Gastrocnemius medialis (tissue), 4 donors: ENCODE measurements around the gene DUSP2. TPM values are rescaled to one million over a fixed set of nuclear protein-coding genes. Genes with fewer than 3 reads are reported as not detected.

Experiments used
- ATAC-seq, 2 donors: fragments of 150-250 bp; one replicate each; pipeline ENCODE4 v1.9.1; 2016
- DNase-seq, 2 donors: peaks; one replicate each; pipeline ENCODE4 v3.0.0-alpha.2; 2019
- H3K27ac ChIP-seq, 4 donors: fragments of 200-600 bp; sonication (generic); 1 replicate in 1 of 4; 2 replicates in 3 of 4; pipeline ENCODE4 v1.5.1; 2016 to 2018; ENCODE audit warnings: mild to moderate bottlenecking in 2 of 4, moderate library complexity in 1 of 4
- H3K27me3 ChIP-seq, 3 donors: fragments of 200-600 bp; sonication (generic) in 2 of 3; 1 replicate in 1 of 3; 2 replicates in 2 of 3; pipeline versions ENCODE4 v1.5.1 to v1.6.0; 2016 to 2019; ENCODE audit warnings: mild to moderate bottlenecking in 1 of 3, moderate library complexity in 1 of 3
- H3K36me3 ChIP-seq, 2 donors: fragments of 200-600 bp; sonication (generic) in 1 of 2; one replicate each; pipeline ENCODE4 v1.5.1; 2017 to 2018
- H3K4me1 ChIP-seq, 2 donors: fragments of 200-600 bp; sonication (generic) in 1 of 2; one replicate each; pipeline ENCODE4 v1.5.1; 2016 to 2017; ENCODE audit warnings: mild to moderate bottlenecking in 2 of 2
- H3K4me3 ChIP-seq, 4 donors: fragments of 200-600 bp; sonication (generic) in 3 of 4; 1 replicate in 1 of 4; 2 replicates in 3 of 4; pipeline ENCODE4 v1.5.1; 2016 to 2019; ENCODE audit warnings: mild to moderate bottlenecking in 2 of 4
- H3K9me3 ChIP-seq, 3 donors: fragments of 200-600 bp; sonication (generic) in 2 of 3; 1 replicate in 1 of 3; 2 replicates in 2 of 3; pipeline ENCODE4 v1.5.1; 2016 to 2019
- POLR2A ChIP-seq, 2 donors: fragments of 450-650 bp; IDR thresholded peaks; one replicate each; pipeline ENCODE4 v1.6.1; 2017; ENCODE audit warnings: antibody characterized with exemption in 2 of 2, mild to moderate bottlenecking in 2 of 2, moderate library complexity in 2 of 2
- in situ Hi-C, 4 donors: fragments of 200-750 bp; cut with MboI; loops; one replicate each; pipeline versions ENCODE4 v1.15.0 to v1.8.0; 2017; ENCODE audit warnings: low sequenced_read_pairs in 4 of 4
- intact Hi-C: fragments of 100-400 bp; cut with DNase I; formaldehyde crosslinking; loops from one replicate; pipeline ENCODE4 v1.15.1; 2023; ENCODE audit warnings: low total_unique reads
- total RNA-seq, 4 donors: library from RNA; depleted of rRNA; stranded (reverse); fragments of >200 nt; gene quantifications; one replicate each; pipeline versions ENCODE4 v1.1.0 to v1.2.3, GENCODE V29; 2016
- TF ChIP-seq, protein P1 (sequence below), 5 experiments: fragments of 450-650 bp in 3 of 5; fragments of 200-600 bp in 2 of 5; sonication (generic) in 2 of 5; IDR thresholded peaks in 4 of 5; conservative IDR thresholded peaks in 1 of 5; 1 replicate in 4 of 5; 2 replicates in 1 of 5; pipeline ENCODE4 v1.5.1; 2016 to 2019; ENCODE audit warnings: antibody characterized with exemption in 5 of 5, mild to moderate bottlenecking in 3 of 5, moderate library complexity in 3 of 5

Gene DUSP2
- total RNA-seq, 4 donors from 2014 or later, result 1.6 to 4.0 (median 2.9) TPM

DNA sequence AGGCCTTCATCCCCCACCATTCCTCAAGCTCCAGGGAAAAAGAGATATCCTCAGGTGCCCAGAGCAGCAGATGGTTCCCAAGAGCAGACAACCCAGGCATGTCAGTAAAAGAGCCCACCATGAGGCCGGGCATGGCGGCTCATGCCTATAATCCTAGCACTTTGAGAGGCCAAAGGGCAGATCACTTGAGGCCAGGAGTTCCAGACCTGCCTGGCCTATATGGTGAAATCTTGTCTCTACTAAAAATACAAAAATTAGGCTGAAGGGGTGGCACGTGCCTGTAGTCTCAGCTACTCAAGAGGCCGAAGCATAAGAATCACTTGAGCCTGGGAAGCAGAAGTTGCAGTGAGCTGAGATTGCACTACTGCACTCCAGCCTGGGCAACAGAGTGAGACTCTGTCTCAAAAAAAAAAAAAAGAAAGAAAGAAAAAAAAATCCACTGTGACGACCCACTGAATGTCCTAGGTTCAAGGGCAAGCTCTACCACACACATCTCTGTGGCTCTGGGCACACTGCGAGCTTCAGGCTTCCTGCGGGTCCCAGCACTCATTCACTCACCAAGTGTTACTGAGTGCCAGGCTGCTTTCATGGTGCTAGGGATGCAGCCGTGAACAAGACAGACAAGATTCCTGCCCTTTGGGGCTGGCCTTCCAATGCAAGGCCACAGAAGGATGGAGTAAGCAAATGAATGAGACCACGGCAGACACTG is 6.5 kb upstream of the DUSP2 start:
- in situ Hi-C loops, result no loop called here
- no peak overlapping the region for H3K27ac ChIP-seq
- DNase-seq (no peak), ATAC-seq (no peak)
- no peaks in the 10 kb centered on the region for H3K36me3 ChIP-seq
- intact Hi-C loops, result no loop called here
- H3K4me3 ChIP-seq, result no peak overlapping the region
- H3K27me3 ChIP-seq, result peaks cover 0 to under 1% (median 0%) of the 10 kb centered on the region in 3 donors
- TF ChIP-seq POLR2A (IDR thresholded peaks at IDR 0.05), result no peak
- TF ChIP-seq, protein P1, sequence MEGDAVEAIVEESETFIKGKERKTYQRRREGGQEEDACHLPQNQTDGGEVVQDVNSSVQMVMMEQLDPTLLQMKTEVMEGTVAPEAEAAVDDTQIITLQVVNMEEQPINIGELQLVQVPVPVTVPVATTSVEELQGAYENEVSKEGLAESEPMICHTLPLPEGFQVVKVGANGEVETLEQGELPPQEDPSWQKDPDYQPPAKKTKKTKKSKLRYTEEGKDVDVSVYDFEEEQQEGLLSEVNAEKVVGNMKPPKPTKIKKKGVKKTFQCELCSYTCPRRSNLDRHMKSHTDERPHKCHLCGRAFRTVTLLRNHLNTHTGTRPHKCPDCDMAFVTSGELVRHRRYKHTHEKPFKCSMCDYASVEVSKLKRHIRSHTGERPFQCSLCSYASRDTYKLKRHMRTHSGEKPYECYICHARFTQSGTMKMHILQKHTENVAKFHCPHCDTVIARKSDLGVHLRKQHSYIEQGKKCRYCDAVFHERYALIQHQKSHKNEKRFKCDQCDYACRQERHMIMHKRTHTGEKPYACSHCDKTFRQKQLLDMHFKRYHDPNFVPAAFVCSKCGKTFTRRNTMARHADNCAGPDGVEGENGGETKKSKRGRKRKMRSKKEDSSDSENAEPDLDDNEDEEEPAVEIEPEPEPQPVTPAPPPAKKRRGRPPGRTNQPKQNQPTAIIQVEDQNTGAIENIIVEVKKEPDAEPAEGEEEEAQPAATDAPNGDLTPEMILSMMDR (IDR thresholded peaks at IDR 0.05 in 4 of 5, conservative IDR thresholded peaks at IDR 0.05 in 1 of 5), result no peak
- no peaks in the 10 kb centered on the region for H3K4me1 ChIP-seq
- no peaks in the 10 kb centered on the region for H3K9me3 ChIP-seq

DNA sequence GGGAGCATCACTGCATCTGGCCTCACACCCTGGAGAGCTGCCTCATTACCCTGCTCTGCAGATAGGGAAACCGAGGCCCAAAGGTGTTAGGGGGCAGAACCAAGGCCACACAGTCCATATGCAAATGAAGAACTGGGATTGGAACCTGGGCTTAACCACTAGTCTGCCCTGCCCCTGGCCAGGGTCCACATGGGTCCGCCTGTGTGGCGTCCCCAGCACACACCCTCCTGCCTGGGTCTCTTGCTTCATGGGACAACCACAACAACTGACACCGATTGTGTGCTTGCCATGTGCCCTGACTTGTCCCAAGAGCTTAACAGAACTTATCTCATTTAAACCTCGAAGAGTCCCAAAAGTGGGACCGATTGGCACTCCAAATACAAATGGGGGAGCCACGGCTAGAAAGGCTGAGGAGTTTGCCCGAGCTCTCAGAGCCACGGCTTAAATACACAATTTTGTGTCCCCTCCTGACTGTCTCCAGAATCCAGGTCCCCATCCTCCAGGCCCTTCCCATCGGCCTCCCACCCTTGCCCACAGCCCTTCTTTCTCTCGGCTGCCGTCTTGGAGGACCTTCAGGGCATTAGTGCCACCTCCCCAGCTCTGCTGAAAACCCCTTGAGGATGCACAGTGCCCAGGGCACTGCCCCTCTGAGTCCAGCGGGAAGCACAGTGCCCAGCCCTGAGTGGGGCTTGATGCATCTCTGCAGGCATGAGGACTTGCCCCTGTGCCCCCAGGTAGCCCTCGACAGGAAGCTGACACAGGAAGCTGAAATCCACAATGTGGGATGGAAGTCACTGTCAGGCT is 5.8 kb upstream of the DUSP2 start:
- intact Hi-C loops, result no loop called here
- ATAC-seq (no peak), DNase-seq (peak in 1 of 2 donors; percentile 4)
- no peaks in the 10 kb centered on the region for H3K9me3 ChIP-seq
- in situ Hi-C loops, result no loop called here
- no peaks in the 10 kb centered on the region for H3K4me1 ChIP-seq
- no peak overlapping the region for H3K4me3 ChIP-seq
- no peak overlapping the region for H3K27ac ChIP-seq
- no peaks in the 10 kb centered on the region for H3K27me3 ChIP-seq
- no peak for TF ChIP-seq POLR2A (IDR thresholded peaks at IDR 0.05)
- TF ChIP-seq, protein P1 (IDR thresholded peaks at IDR 0.05 in 4 of 5, conservative IDR thresholded peaks at IDR 0.05 in 1 of 5), result no peak
- H3K36me3 ChIP-seq, result no peaks in the 10 kb centered on the region

DNA sequence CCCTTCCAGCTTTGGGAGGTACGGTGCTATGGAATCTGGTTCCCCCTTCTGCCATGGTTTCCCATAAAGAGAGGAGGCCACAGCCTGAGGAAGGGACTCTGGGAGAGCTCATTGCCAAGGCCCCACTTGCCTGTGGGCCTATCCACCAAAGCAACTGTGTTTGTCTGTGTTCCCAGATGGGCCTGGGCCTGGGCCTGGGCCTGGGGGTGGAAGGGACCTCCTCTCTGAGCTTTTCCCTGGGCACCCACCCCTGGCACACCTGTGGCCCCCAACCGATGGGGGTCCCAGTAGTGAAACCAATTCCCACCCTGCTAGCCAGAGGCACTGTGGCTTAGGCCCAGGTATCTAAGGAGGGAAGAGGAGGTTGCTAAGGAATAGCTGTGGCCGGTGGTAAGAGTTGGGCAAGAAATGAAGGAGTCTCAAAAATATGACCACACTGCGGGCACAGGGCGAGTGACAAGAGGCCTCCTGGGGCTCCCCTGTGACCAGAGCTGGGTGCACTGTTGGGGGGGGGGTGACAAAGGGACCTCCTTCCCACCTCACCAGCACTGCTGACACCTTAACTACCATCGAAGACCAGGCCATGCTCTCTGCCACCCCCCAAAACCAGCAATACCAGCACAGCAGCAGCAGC is 4.9 kb upstream of the DUSP2 start:
- ATAC-seq, result no peak

DNA sequence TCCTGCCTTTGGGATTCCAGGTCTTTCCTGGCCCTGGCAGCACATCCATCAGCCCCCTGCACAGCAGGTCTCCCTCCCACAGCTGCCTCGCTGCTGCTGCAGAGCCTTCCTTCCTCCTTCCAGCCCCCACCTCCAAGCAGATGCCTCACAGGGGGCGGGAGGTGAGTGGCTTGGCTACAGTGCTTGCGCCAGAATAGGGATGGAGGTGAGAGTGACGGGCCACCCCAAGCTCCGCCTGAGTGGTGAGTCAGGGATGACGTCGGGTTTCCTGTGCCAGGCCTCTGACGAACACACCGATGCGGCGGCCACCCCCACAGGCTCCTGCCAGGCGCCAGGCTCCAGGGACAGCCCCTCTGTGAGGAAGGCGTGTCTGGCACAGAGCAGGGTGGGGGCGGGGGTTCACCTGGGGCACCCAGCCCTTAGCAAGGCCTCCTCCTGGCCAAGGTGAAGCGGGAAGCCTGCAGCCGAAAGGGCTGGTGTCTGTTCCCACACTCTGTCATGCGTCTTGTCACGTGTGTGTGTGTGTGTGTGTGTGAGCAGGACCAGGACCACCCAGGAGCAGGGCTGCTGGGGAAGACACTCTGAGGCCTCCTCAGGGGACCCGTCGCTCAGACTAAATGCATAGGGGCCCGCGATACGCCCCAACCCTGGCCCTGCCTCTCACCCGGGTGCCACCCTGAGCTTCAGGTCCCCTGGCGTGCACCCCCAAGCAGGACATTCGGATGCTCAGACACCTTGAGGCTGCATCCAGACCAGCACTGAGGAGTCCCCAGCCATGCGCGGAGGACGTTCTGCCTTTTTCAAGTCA is 3.4 kb upstream of the DUSP2 start:
- H3K36me3 ChIP-seq, result no peaks in the 10 kb centered on the region
- in situ Hi-C loops (loop anchor here in 2 of 4 donors (25.0 kb wide), 2 partner anchors 114 to 364 kb away; partner anchors contain the start of genes CIAO1 (in 1 of the 2), NEURL3 (in 1 of the 2) and TMEM127 (in 1 of the 2)), intact Hi-C loops (no loop called here)
- peaks cover 0 to 7% of the 10 kb centered on the region in 2 donors for H3K4me1 ChIP-seq
- no peaks in the 10 kb centered on the region for H3K9me3 ChIP-seq
- no peak overlapping the region for H3K4me3 ChIP-seq
- DNase-seq, result peak in 1 of 2 donors; percentile 49
- H3K27ac ChIP-seq, result no peak overlapping the region
- peak in 1 of 2 donors; percentile 29 for TF ChIP-seq POLR2A (IDR thresholded peaks at IDR 0.05)
- TF ChIP-seq, protein P1 (IDR thresholded peaks at IDR 0.05 in 4 of 5, conservative IDR thresholded peaks at IDR 0.05 in 1 of 5), result no peak
- no peak for ATAC-seq
- H3K27me3 ChIP-seq, result no peaks in the 10 kb centered on the region

More for the DNA sequence above, 4.9 kb upstream of the DUSP2 start:
- Histone ChIP-seq H3K27me3 (no peaks in the 10 kb centered on the region), H3K4me1 (no peaks in the 10 kb centered on the region), H3K27ac (no peak overlapping the region), H3K9me3 (no peaks in the 10 kb centered on the region), H3K36me3 (no peaks in the 10 kb centered on the region), H3K4me3 (no peak overlapping the region)
- in situ Hi-C loops (no loop called here), intact Hi-C loops (no loop called here)
- peak in 1 of 2 donors; percentile 9 for DNase-seq
- TF ChIP-seq, protein P1 (IDR thresholded peaks at IDR 0.05 in 4 of 5, conservative IDR thresholded peaks at IDR 0.05 in 1 of 5), result no peak
- no peak for TF ChIP-seq POLR2A (IDR thresholded peaks at IDR 0.05)
